ENCODE measurements around the gene PLPPR1.

Gene PLPPR1

GRCh38 chr9:101354765-101355708 lies 326.5 kb downstream of the PLPPR1 start:
- DNase-seq: no peak

GRCh38 chr9:101356619-101357018 lies 328.1 kb downstream of the PLPPR1 start:
- DNase-seq: no peak

DNA sequence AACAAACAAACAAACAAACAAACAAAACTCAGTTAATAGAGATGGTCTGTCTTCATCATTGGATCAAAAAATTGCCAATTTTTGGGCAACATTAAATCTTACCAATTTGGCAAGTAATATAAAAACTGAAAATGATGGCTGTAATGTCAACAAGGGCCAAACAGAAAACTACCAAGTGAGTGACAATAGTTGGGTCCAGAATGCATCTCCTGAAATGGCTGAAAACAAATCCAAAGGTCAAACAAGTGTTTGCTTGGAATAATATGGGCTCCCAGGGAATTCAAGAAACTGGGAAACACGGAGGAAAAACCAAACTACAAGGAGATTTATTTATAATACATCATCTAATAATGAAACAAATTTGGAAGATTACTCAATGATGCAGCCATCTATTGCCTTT lies 331.2 kb downstream of the PLPPR1 start:
- no peak for DNase-seq

- DNase-seq: no peak
Observed at GRCh38 chr9:101360647-101361046, 332.1 kb downstream of the PLPPR1 start.

DNA sequence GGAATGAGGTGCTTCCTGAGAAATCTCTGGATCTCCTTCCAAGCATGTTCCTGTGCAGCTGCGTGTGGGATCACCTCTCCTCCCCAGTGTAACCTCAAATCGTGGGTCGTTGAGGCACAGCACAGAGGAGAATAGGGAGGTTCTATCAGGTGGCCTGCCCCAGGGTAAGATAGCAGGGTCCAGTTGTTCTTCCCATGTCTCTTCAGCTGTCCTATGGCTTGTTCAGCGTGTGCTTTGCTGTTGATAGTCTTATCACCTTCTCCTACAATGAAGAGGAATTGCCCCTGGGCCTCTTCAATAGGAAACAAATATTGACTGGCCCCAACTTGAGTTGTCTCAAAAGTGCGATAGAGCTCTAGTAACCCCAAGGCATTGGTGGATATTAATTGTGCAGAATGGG lies 333.9 kb downstream of the PLPPR1 start:
- DNase-seq: no peak

DNA sequence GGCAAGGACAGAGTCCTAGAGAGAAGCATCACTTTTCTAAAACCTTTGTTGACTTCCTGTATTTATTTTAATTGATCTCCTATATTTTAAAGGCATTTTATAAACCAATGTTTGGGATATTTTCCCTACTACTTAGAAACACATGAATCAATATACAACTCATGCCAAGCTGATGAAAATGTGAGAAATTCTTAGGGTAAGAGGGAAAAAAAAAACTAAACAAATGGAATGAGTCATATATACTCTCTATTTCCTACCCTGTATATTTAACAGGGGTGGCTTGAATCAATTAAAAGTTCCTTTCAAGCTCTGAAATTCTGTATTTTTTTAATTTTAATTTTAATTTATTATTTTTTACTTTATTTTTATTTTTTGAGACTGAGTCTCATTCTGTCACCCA lies 336.7 kb downstream of the PLPPR1 start:
- DNase-seq: no peak

DNA sequence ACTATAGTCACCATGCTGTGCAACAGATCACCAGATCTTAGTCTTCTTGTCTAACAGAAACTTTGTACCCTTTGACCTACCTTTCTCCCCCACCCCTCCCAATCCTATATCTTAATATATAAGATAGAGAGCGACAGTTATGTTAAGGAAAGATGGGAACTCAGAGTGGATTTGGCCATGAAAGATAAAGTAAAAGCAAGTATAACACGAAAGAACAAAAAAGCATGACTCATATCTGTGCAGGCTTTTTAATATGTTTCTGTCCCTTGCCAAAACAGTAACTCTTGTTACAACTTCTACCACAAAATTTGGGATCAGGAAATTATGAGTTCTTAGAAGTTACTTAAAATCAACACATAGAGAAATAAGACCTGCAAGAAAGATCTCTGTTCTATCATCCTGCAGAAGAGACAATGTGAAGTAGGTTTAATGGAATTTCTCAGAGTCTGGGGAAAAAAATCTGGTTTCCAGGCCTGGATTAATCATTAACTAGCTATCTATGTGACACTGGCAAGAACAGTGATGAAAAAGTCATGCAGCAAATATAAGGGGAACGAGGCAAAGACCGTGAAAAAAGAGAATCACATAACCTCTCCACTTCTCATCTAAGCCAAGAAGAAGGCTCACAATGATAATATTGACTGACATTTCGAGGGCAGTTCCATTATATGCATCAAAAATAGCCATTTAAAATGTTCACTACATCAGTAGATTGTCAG lies 337.7 kb downstream of the PLPPR1 start:
- DNase-seq: no peak

GRCh38 chr9:101367323-101367722 lies 338.8 kb downstream of the PLPPR1 start:
- no peak for DNase-seq

DNA sequence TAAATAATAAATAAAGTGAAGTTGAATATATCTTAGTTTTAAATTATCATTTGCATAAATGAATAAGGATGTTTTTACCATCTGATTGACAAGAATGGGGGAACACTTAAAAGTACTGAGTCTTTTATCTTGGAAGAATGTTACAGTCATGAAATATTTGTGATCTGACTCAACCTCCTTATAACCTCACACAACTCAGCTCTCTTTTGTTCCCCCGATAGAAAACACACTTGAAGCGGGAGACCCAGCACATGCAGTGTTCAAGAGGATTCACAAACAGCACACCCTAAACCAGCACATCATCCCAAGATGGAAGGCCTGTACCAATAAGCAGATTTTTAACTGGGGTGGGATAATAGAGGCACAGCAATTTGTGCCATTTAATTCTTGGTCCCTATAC lies 340.8 kb downstream of the PLPPR1 start:
- DNase-seq: no peak

GRCh38 chr9:101369884-101370531 lies 341.5 kb downstream of the PLPPR1 start:
- DNase-seq: no peak

- DNase-seq: no peak
Observed at GRCh38 chr9:101371813-101372212, 343.3 kb downstream of the PLPPR1 start.

GRCh38 chr9:101372327-101373118 lies 344.0 kb downstream of the PLPPR1 start:
- DNase-seq: peak; percentile 14
